GM06990 (cell line): ENCODE measurements around the gene ANKRD42.

Experiments
- DNase-seq: peaks from one replicate; pipeline ENCODE4 v3.0.0-alpha.2; 2011; ENCODE audit not compliant: insufficient read length; ENCODE audit errors: extremely low read depth
- H3K27me3 ChIP-seq: replicated peaks from 2 replicates; pipeline ENCODE4 v1.6.0; 2011; ENCODE audit warnings: low read length; ENCODE audit not compliant: control insufficient read depth, insufficient read depth
- H3K36me3 ChIP-seq: 2 replicates; pipeline ENCODE4 v1.5.1; 2011; ENCODE audit warnings: low read length; ENCODE audit not compliant: control insufficient read depth, insufficient read depth
- H3K4me3 ChIP-seq: replicated peaks from 2 replicates; pipeline ENCODE4 v1.5.1; 2011; ENCODE audit warnings: low read depth, mild to moderate bottlenecking, control low read depth, low read length
- TF ChIP-seq, protein P1 (sequence below): IDR thresholded peaks from 2 replicates; pipeline ENCODE4 v1.5.1; 2011; ENCODE audit warnings: low read length, control low read depth, mild to moderate bottlenecking, inconsistent platforms; ENCODE audit not compliant: insufficient read depth, poor library complexity, severe bottlenecking

ANKRD42 gene

DNA sequence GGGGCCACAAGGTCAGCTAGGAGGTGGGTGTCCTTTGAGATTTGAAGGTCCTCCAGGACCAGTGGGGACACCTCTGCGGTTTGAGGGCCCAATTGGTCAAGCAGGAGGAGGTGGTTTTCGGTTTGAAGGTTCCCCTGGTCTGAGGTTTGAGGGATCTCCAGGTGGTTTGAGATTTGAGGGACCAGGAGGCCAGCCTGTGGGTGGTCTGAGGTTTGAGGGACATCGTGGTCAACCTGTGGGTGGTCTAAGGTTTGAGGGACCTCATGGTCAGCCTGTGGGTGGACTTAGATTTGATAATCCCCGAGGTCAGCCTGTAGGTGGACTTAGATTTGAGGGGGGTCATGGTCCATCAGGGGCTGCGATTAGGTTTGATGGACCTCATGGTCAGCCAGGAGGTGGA is 24.8 kb upstream of the ANKRD42 start:
- Histone ChIP-seq H3K27me3 (no peaks in the 10 kb centered on the region), H3K4me3 (no peak overlapping the region), H3K36me3 (peaks cover 21% of the 10 kb centered on the region)
- TF ChIP-seq, protein P1, sequence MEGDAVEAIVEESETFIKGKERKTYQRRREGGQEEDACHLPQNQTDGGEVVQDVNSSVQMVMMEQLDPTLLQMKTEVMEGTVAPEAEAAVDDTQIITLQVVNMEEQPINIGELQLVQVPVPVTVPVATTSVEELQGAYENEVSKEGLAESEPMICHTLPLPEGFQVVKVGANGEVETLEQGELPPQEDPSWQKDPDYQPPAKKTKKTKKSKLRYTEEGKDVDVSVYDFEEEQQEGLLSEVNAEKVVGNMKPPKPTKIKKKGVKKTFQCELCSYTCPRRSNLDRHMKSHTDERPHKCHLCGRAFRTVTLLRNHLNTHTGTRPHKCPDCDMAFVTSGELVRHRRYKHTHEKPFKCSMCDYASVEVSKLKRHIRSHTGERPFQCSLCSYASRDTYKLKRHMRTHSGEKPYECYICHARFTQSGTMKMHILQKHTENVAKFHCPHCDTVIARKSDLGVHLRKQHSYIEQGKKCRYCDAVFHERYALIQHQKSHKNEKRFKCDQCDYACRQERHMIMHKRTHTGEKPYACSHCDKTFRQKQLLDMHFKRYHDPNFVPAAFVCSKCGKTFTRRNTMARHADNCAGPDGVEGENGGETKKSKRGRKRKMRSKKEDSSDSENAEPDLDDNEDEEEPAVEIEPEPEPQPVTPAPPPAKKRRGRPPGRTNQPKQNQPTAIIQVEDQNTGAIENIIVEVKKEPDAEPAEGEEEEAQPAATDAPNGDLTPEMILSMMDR, result no peak
- no peak for DNase-seq

DNA sequence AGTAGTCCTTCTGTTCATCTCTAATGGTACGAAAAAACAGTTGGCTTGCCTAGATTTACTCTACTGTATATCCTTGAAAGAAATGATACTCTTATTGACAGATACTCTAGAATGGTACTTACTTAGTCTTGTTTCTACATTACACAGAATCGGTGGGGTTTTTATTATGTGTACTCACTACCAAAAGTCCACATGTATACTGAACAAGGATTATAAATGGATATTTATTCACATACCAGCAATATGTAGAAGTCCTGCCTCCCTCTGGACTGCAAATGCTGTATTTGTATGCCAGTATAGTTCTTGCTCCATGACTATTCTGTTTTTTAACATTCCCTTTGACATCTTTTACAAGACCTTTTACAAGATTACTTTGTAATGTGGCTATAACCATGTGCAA is 22.6 kb upstream of the ANKRD42 start:
- Histone ChIP-seq H3K4me3 (no peak overlapping the region), H3K36me3 (peaks cover 18% of the 10 kb centered on the region), H3K27me3 (no peaks in the 10 kb centered on the region)
- TF ChIP-seq, protein P1, result no peak
- DNase-seq, result no peak

DNA sequence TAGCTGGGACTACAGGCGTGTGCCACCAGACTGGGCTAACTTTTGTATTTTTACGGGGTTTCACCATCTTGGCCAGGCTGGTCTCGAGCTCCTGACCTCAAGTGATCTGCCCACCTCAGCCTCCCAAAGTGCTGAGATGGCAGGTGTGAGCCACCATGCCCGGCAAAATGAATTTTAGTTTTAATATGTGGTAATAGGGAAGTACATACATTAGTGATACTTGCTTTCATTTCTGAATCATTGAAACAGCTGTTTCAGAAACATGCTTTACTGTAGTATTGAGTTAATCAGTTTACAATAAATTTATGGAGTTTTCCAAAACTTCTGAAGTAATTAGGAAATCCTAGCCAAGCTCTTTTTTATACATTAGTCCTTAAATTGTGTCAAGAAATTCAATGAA is 21.0 kb upstream of the ANKRD42 start:
- TF ChIP-seq, protein P1, result no peak
- DNase-seq, result no peak
- no peak overlapping the region for H3K4me3 ChIP-seq
- no peaks in the 10 kb centered on the region for H3K27me3 ChIP-seq
- peaks cover 14% of the 10 kb centered on the region for H3K36me3 ChIP-seq

DNA sequence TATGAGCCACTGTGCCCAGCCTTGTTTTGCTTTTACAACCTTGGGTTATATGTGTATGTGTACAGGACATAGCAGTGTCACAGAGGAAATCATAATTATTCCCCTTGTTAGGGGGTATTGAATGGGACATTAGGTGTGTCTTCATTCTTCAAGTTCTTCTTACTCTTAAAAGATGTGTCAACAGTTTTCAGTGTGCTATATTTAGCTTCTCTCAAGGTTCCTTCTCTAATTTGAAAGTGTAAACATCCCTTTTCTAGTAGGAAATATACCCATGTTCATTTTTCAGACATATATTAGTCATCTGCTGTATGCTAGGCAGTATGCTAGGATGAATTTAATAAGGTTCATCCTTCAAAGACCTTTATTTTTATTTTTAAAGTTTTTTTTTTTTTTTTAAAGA is 19.5 kb upstream of the ANKRD42 start:
- no peak for DNase-seq
- peaks cover 7% of the 10 kb centered on the region for H3K36me3 ChIP-seq
- H3K4me3 ChIP-seq, result no peak overlapping the region
- TF ChIP-seq, protein P1, result no peak
- H3K27me3 ChIP-seq, result no peaks in the 10 kb centered on the region

DNA sequence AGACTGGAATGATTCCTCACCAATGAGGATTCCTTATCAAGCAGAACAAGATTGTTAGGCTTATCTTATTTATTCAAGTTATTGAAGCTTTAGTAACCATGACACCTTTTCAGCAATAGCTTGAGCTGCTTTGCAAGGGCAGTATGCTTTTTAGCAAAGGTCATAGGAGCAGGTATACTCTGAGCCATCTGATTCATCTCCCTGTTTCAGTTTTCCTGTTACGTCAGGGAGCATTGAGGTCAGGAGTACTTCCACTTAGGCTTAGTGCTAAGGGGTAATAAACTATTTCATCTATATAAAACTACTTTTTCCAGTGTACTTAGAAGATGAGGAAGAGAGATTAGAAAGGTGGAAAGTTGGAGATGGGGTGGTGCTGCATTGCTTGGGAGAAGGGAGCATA is 17.7 kb upstream of the ANKRD42 start:
- H3K36me3 ChIP-seq, result peaks cover 4% of the 10 kb centered on the region
- H3K27me3 ChIP-seq, result no peaks in the 10 kb centered on the region
- no peak overlapping the region for H3K4me3 ChIP-seq
- TF ChIP-seq, protein P1, result no peak
- DNase-seq, result no peak

DNA sequence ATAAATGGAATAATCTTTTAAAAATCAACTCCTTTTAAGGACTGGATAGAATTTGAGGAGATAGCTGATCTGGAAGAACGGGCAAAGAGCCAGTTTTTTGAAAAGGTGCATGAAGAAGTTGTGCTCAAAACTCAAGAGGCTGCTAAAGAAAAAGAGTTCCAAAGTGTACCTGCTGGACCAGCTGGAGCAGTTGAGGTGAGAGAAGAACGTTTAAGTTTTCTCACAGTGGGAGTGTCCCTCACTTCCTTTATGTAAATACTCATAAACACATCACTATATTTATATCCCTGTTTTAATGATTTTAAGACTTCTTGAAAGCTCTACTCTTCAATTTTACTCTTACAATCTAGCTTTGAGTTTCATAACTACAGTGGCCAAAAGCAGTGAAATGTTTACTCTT is 11.7 kb upstream of the ANKRD42 start:
- H3K36me3 ChIP-seq, result peaks cover 11% of the 10 kb centered on the region
- TF ChIP-seq, protein P1, result no peak
- DNase-seq, result no peak
- no peaks in the 10 kb centered on the region for H3K27me3 ChIP-seq
- H3K4me3 ChIP-seq, result no peak overlapping the region
